Skin of body (tissue), 2 donors: ENCODE measurements around the gene BRINP2. TPM values are rescaled to one million over a fixed set of nuclear protein-coding genes. Genes with fewer than 3 reads are reported as not detected.

Experiments
- DNase-seq: peaks from one replicate; lab custom pipeline; 2025; lab: John Stamatoyannopoulos, UW
- total RNA-seq: library from RNA; depleted of rRNA; stranded (reverse); fragments of >200 nt; gene quantifications from one replicate; pipeline ENCODE4 v1.2.3, GENCODE V29; 2014

BRINP2 gene
- total RNA-seq, 1 donor from 2014 or later, result 0.39 TPM

DNA sequence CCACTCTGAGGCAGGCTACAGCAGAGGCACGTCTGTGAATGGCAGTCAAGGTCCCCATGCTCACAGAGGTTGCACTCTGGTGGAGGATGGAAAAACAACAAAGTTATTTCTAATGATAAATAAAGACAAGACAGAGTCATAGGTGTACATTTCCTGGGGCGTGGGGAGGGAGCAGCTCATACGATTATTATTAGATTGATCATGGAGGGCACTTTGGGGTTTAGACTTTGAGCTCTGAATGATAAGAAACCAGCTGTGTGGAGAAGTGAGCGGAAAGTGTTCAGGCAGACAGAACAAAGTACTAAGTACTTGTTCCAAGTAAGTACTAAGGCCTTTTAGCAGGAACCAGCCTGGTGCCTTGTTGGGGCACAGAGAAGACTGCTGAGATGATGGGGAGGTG, 86.8 kb downstream of the BRINP2 start:
- DNase-seq, result no peak

DNA sequence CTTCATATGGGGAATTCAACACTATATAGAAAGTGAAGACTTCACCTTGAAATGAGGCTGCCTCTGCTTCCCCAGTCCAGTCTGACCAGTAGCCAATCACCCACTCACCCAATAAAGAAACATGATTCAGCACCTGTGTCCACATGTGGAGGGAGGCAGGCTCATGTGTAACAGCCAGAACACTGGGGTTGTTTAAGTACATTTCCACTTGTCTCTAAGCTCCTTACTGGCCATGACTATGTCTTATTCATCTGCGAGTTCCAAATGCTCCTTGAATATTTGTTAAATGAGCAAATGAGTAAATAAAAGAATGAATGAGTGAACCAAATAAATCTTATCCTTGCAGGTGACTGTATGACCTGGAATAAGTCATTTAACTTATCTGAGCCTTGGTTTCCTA, 100.1 kb downstream of the BRINP2 start:
- no peak for DNase-seq

GRCh38 chr1:177273141-177273540, 102.4 kb downstream of the BRINP2 start:
- DNase-seq, result no peak

GRCh38 chr1:177274687-177275211, 104.0 kb downstream of the BRINP2 start:
- DNase-seq, result peak; percentile 5

DNA sequence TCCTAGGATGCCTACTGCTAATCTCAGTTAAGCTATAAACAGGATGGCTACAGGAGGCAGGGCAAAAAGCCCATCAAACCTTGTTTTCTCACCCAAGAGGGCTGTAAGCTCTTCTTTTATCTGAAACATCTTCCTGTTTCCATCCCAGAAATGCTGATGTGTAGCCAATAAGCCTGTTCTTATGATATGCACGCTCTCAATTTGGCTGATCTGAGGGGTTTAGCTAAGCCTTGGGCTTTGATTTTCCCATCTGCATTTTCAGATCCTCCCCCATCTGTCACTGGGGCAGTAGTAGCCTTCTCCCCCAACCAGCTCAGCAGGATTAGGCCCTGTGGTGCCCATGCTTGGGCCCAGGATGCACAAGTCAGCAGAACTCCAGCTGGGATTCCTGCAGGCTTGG, 105.0 kb downstream of the BRINP2 start:
- no peak for DNase-seq

GRCh38 chr1:177278626-177279390, 108.0 kb downstream of the BRINP2 start:
- DNase-seq, result no peak

GRCh38 chr1:177281901-177282300, 111.1 kb downstream of the BRINP2 start:
- DNase-seq, result no peak

- DNase-seq, result no peak
These were observed 112.2 kb downstream of the BRINP2 start for GRCh38 chr1:177282976-177283375.

DNA sequence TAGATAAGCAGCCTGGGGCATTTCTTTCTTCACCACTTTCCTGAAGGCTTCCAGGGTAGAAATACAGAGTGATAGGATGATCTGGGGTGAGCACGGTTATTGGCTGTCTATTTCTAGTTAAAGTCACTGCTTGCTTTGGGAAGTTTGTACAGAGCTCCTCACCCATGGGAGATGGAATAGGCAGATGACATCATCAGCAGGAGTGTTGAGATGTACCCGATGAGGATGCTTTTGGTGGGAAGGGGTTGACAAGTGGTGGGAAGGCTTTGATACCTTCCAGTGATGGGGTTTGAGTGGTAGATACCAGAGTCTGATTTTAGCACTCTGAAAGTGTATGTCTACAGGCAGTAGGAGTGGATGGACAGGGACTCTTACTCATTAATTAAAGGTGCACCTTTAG, 112.6 kb downstream of the BRINP2 start:
- no peak for DNase-seq

- no peak for DNase-seq
These were observed 115.6 kb downstream of the BRINP2 start for GRCh38 chr1:177286396-177286795.

DNA sequence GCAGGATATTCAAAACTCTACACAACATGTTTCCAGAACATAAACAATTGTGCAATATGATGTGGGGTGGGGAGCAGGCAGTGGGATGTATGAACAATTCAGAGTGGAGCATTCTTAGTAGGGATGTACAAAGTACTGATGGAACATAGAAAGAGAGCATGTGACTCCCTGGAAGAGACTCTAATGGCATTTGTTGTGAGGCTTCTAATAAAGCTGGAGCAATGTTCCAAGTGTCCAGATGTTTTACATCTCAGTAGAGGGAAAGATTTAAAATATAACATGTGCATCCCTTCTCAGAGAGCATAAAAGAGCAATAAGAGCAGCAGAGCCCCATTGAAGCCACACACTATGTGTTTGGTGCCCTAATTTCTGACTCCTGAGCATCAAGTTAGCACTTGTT, 116.5 kb downstream of the BRINP2 start:
- peak; percentile 89 for DNase-seq

DNA sequence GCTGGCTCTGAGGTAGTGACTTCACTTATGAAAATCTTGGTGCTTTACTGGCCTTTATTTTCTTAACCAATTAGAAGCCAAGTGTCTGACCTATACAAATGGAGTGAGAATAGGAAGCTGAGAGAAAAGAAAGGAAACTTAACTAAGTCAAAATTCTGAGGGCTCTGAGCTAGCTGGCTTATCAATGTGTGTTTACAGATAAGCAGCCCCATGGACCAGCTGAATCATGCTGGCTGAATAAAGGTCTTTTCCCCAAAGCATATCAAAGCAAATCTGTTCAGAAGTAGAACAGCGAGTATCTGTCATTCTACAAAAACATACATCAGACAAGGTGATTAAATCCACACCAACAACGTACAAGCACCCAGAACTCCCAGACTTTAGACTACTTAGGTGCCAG, 117.2 kb downstream of the BRINP2 start:
- no peak for DNase-seq

GRCh38 chr1:177289532-177289931, 118.8 kb downstream of the BRINP2 start:
- no peak for DNase-seq

GRCh38 chr1:177300431-177300830, 129.7 kb downstream of the BRINP2 start:
- no peak for DNase-seq

DNA sequence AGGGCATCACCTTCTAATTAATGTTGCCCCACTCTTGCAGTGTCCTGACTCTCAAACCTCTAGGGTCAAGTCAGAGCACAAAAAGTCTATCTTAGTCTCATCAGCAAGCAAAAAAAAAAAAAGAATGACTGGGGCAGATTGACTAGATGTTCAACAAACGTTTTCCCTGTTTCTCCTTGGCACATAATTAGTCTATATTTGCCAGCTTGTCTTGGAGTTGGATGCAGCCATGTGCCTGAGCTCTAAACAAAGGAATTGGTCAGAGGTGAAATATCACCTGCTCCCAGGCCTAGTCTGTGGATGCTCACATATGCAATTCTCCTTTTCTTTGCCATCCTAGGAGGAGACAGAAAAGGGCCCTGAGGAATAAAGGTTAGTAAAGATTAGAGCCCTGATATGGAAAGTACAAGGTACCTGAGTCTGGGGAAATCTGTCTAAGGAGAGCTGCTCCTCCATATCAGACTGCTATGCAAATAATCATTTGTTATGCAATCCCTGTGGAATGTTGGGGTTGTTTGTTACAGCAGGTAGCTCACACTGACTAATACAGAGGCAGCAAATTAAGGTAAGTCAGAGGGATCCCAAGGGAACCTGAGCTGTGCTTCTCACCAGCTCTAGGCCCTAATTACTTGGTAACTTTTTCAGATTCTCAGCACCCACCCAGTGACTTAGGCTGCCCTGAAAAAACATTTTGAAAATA, 130.8 kb downstream of the BRINP2 start:
- DNase-seq, result no peak

- no peak for DNase-seq
These were observed 131.7 kb downstream of the BRINP2 start for GRCh38 chr1:177302357-177303044.

DNA sequence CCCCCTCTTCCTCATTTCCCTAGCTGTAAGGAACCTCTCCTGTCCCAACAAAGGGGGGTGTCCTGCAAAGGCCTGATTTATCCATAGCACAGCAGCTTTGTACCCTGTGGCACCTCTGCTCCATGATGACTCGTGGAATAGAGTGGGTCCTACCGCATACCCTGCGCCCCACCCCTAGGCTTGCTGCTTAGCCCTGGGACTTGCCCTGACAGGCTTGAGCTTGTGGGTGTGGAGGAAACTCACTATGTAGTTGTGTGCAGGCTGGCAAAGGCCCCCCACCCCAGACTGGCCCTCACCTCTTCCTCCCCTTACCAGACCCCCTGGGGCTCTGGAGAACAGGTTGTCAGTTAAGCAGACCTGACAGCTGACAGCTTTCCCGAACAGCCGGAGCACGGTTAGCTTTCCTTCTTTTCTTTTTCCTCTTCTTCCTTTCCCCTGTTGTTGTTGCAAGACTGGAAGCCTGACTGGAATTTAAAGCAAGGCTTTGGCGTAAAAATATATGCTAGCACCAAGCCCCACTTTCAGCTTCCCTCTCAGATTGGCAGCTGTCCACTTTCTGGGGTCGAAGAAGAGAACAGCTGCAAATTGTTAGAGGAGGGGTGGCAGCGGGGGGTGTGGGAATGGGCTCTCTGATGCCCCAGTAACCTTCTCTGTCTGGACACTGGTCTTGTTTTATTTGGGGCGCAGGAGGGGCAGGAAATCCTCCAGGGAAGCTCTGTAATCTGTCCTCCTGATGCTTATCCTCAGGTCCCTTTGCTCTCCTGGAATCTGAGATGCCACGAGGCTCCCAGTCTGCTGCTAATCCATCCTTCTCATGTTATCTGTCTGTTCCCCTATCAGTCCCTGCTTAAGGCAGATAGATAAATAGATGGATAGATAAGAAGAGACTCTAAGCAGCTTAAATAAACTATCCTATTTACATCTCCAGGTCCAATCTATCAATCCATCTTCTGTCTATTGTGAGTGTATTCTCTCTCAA, 134.6 kb downstream of the BRINP2 start:
- DNase-seq, result no peak

GRCh38 chr1:177306019-177306415, 135.3 kb downstream of the BRINP2 start:
- no peak for DNase-seq

- no peak for DNase-seq
These were observed 136.2 kb downstream of the BRINP2 start for GRCh38 chr1:177306981-177307380.

DNA sequence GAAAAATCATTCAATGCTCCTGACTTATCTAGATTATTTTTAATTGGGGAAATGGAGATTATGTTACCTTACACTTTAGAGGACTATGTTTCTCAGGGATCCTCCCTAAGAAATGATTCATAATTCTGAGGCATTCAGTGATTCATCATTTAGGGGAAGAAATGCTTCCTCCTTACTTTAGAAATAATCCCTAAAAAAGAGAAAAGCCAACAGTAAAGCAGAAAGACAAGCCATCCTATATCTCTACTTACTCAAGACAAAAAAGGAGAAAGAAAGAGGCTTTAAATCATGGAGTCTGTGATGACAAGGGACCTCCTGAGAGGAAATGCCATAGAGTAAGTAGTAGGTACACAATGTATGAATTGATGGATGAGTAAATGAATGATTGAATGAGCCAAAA, 137.0 kb downstream of the BRINP2 start:
- no peak for DNase-seq

DNA sequence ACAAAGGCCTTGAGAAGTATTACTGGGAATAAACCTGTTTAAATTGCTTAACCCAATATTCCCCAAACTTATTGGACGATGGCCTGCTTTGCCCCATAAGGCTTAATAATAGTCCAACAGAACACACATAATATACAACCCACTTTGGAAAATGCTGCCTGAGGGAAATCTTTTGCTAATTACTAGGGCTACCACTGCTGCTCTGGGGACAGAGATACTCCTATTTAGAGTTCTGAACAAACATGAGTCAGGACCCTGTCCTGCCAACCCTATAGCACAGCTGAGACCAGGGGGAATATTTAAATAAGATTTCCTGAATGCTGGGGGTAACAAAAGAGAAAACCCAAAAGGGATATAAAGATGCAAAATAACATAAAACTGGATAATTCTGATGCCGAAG, 139.1 kb downstream of the BRINP2 start:
- DNase-seq, result no peak
